PFSK-1 (cell line): Measurements from ENCODE around the gene CD24.

ENCODE experiments used
- POLR2AphosphoS5 ChIP-seq: IDR thresholded peaks from 2 replicates; pipeline ENCODE4 v1.6.1; 2012; ENCODE audit warnings: low read depth, mild to moderate bottlenecking, control low read depth, low read length, moderate library complexity
- REST ChIP-seq, 2 experiments: IDR thresholded peaks; 2 replicates each; pipeline versions ENCODE4 v1.6.1 to v1.8.0; 2011 to 2012; ENCODE audit warnings: low read depth in 2 of 2, low read length in 2 of 2, control low read depth in 1 of 2, inconsistent platforms in 1 of 2, mild to moderate bottlenecking in 1 of 2, moderate library complexity in 1 of 2; ENCODE audit not compliant: insufficient read depth in 1 of 2
- SIN3A ChIP-seq: IDR thresholded peaks from 2 replicates; pipeline ENCODE4 v1.6.1; 2012; ENCODE audit warnings: mild to moderate bottlenecking, low read length, moderate library complexity, borderline replicate concordance; ENCODE audit not compliant: insufficient read depth
- TAF1 ChIP-seq: IDR thresholded peaks from 2 replicates; pipeline ENCODE4 v1.6.1; 2012; ENCODE audit warnings: low read length, control low read depth, borderline replicate concordance; ENCODE audit not compliant: insufficient read depth

GRCh38 chr6:106964954-106965353 lies 9.6 kb downstream of the CD24 start:
- TF ChIP-seq TAF1 (no peak), REST (IDR thresholded peaks at IDR 0.05; ENCODE audit: insufficient read depth in 1 of 2, low read depth in 2 of 2, low read length in 2 of 2) (no peak), POLR2AphosphoS5 (no peak), SIN3A (no peak)
